ENCODE results near the gene DLG1.

GRCh38 chr3:197168063-197168462, 130.3 kb downstream of the DLG1 start:
- TF ChIP-seq POLR2A (IDR thresholded peaks at IDR 0.05) = no peak
- TF ChIP-seq CTCF (IDR thresholded peaks at IDR 0.05) = no peak
